Stimulated activated naive CD4-positive, alpha-beta T cell treated with Interleukin-2 at 50 U/mL for 16 hours (primary cell): ENCODE measurements around the gene FARS2.
A peak's percentile ranks its signal among the peaks of the same experiment; 100 is the strongest.

Source experiments
- DNase-seq: peaks from one replicate; lab custom pipeline; 2025; lab: John Stamatoyannopoulos, UW

FARS2 gene

GRCh38 chr6:5260661-5261544 is at the start of gene FARS2, which contains the start of gene LYRM4:
TSS of gene FARS2 (plus strand) at chr6:5261513.
TSS of gene LYRM4 (minus strand) at chr6:5260950. CDS start at chr6:5260733, 217 bp downstream.
- DNase-seq = peak; percentile 90

- no peak for DNase-seq
Observed at GRCh38 chr6:5213836-5214235, 47.5 kb upstream of the FARS2 start.

GRCh38 chr6:5214570-5215052 is 46.7 kb upstream of the FARS2 start:
- DNase-seq = no peak

DNA sequence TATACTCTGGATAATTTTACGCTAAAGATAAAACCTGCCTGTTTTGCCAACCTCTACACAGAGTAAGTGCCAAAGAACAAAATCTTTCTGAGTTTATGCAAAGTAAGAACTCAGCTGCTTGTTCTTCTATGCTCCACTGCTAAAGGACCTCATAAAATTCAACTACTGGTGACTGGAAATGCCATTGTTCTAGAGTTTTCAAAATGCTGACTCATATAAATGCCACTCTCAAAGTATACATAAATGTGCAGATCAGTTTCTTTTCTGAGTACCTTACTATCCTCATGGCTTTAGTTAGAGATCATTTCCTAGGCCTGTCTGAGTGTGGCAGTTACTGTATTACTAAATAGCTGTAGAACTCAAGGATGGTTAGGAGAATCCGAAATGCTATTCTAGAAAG is 46.2 kb upstream of the FARS2 start:
- DNase-seq = no peak

- DNase-seq = no peak
Observed at GRCh38 chr6:5215799-5216198, 45.5 kb upstream of the FARS2 start.

GRCh38 chr6:5217356-5217755 is 44.0 kb upstream of the FARS2 start:
- no peak for DNase-seq

DNA sequence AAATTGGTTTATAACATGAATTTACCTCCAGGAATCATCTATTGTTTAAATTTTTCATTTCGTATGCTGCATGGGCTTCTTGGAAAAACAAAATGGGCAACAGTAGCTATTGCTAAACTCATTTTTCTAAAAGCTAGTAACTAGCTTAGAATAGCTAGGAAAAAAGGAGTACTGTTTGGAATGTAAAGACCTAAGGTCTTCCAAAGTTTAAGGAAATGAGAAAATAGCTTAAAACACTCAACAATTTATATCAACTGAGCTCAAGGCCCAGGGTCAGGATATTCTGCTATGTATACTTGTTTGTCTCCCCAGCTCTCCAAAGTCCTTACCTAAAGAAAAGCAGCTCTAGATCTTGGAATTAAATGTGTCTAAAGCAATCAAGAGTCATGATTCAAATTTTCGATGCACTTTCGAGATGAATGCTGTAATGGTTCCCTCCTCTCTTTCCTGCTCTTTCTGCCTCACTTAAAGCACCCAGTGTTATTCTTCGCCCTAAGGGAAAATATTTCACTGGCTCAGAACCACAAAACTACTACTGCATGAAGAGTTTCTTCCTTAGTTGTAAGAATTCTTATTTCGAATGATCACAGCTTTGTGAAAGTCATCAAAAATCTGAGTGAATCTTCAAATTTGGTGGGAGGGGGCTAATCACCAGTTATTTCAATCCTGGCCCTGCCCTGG is 42.2 kb upstream of the FARS2 start:
- no peak for DNase-seq

GRCh38 chr6:5220443-5220842 is 40.9 kb upstream of the FARS2 start:
- no peak for DNase-seq

DNA sequence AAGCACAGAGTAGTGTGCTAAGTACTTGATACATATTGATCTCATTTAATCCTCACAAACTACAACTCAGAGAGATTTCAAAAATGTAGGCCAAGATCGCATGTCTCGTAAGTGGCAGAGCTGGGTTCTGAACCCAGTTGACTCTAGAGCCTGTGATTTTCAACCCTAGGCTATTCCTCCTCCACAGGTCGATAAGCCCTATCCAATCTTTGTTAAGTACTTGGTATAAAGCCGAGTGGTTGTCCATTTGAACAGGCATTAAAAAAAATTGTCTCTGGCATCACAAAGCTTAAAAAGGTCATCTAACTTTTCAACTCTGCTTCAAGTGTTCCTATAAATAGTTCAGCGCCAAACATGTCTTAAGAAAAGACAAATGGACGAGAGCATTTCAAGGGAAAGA is 38.0 kb upstream of the FARS2 start:
- no peak for DNase-seq

DNA sequence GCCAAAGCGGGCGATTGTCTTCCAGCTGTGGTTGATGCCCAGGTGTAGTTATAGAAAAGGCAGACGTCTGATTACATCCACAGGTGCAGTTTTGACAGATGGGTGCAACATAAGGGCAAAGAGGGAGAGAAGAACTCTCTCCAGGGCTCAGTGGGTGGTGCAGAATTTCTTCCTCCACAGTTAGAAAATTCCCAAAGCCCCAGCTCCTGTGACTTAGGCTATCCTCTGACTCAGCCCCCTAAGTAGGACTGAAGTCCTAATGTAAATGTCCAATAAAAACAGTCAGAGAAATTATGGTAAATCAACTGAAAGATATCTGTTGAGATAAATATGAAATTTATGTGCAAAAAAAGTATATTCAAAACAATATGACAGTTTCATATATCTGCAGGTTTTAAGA is 32.0 kb upstream of the FARS2 start:
- DNase-seq = no peak

- DNase-seq = no peak
Observed at GRCh38 chr6:5230081-5230480, 31.2 kb upstream of the FARS2 start.

- DNase-seq = no peak
Observed at GRCh38 chr6:5231289-5231688, 30.0 kb upstream of the FARS2 start.

DNA sequence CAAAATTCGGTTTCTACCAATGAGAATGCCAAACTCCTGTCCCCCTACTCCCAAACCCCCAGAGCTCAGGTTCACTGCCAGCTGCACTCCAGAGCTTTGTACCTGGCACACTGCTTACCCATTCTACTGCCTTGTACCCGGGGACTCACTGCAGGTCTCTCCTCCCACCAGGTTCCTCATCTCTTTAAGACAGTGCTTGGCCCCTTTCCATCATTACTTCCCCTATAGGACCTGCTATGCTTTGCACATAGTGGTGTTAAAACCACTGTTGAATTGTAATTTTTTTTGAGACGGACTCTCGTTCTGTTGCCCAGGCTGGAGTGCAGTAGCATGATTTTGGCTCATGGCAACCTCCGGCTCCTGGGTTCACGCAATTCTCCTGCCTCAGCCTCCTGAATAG is 26.4 kb upstream of the FARS2 start:
- DNase-seq = no peak

DNA sequence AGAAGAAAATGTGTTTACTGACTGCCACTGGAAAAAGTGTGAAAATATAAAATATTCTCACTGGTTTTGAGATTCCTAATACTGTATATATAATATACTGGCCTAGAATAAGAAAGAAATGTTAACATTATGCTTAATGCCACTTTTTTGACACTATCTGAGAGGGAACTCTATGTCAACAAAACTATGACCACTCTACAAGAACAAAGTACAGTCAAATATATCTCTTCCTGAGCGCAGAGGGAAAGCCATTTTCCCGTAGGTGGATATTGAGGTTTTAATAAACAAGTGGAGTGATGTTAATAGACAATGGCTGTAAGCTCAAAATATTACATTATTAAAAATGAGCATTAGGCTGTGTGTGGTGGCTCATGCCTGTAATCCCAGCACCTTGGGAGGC is 25.5 kb upstream of the FARS2 start:
- no peak for DNase-seq

GRCh38 chr6:5237805-5238204 is 23.5 kb upstream of the FARS2 start:
- DNase-seq = no peak

GRCh38 chr6:5238336-5238735 is 23.0 kb upstream of the FARS2 start:
- no peak for DNase-seq

- no peak for DNase-seq
Observed at GRCh38 chr6:5241252-5241651, 20.1 kb upstream of the FARS2 start.

GRCh38 chr6:5243069-5243468 is 18.2 kb upstream of the FARS2 start:
- DNase-seq = no peak

DNA sequence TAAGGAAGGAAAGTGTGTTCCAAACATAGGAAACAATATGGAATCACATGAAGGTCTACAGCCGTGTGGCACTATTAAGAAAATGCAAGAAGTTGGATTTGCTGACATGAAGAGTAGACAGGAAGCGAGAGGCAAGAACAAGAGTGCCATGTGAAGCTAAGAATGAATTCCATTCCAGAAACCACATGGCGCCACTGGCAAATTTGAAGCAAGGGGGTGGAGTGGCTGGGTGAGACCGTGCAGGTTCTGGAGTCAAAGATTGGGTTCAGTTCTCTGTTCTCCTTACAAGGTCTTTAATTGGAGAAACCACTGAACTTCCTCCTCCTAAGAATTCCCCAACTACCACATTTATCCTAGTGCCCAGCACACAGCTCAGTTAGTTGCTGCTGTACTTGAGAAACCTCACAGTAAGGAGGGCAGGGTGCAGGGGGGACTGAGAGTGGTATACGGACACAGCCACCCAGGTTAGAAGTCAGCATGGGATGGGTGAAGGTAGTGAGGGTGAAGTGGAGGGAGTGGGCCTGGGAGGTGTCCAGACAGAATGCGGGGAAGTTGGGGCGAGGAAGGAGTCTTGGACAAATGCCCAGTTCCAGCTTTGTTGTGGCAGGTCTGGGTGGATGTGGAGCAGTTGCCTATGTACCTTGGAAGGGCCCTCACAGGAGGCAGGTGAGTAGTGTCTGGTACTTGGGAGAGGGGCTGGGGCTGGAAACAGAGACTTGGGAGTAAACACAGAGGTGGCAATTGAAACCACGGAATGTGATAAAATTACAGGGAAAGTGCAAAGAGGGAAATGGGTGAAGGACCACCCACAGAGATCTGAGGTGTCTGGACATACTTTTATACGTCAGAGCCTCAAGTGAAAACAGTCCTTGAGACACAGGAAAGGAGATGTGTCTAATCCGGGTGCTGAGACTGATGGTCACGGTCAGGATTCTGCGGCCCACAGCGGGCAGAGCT is 14.9 kb upstream of the FARS2 start:
- no peak for DNase-seq

DNA sequence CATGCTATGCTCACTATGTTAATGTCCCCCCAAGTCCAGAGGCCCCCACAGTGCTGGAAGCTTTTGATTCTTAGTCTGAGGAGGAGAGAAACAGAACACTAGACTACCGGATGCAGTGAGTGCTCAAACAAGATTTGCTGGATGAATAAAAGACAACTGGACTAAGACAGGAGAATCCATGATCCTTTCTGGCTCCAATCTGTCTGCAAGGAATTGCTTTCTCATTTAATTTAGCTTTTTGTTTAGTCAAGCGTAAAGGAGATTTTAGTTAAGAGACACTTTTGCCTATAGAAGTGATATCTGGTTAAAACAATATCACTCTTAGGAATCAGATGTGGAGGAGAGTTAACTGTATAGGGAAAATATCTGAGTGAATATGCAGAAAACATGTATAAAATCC is 14.1 kb upstream of the FARS2 start:
- DNase-seq = no peak

- DNase-seq = no peak
Observed at GRCh38 chr6:5248302-5249098, 12.8 kb upstream of the FARS2 start.
